Adrenal gland (tissue), 5 donors: ENCODE results near the gene GPR161.

Experiments used
- POLR2A ChIP-seq, 2 donors: fragments of 450-650 bp; IDR thresholded peaks; one replicate each; pipeline ENCODE4 v1.6.1; 2017; ENCODE audit warnings: antibody characterized with exemption in 2 of 2, mild to moderate bottlenecking in 2 of 2, moderate library complexity in 1 of 2
- TF ChIP-seq, protein P1 (sequence below), 6 experiments: fragments of 450-650 bp in 4 of 6; fragments of 200-600 bp in 2 of 6; sonication (generic) in 1 of 6; IDR thresholded peaks; 1 replicate in 5 of 6; 2 replicates in 1 of 6; pipeline versions ENCODE4 v1.5.1 to v1.8.0; 2016 to 2021; ENCODE audit warnings: antibody characterized with exemption in 6 of 6, mild to moderate bottlenecking in 2 of 6, moderate library complexity in 1 of 6
- donor health status: DM: no; HTN: no; CAD: no.

DNA sequence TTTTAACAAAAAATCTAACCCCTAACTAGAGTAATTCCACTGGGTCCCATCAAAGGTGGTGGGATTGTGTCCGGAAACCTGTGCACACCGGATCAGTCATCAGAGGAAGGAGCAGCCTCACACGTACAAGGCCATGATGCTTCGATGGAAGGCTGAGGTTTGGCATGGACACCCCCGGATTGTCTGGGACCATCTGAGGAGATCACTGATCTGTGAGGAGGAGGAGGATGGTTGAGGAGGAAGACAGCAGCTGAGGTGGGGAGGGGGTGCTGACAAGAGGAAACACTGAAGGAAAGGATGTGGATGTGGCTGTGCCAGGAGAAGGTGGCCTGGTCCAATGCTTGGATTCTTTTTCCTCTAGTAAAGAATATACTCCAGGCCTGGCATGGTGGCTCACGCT, 41.3 kb downstream of the GPR161 start:
- TF ChIP-seq, protein P1, sequence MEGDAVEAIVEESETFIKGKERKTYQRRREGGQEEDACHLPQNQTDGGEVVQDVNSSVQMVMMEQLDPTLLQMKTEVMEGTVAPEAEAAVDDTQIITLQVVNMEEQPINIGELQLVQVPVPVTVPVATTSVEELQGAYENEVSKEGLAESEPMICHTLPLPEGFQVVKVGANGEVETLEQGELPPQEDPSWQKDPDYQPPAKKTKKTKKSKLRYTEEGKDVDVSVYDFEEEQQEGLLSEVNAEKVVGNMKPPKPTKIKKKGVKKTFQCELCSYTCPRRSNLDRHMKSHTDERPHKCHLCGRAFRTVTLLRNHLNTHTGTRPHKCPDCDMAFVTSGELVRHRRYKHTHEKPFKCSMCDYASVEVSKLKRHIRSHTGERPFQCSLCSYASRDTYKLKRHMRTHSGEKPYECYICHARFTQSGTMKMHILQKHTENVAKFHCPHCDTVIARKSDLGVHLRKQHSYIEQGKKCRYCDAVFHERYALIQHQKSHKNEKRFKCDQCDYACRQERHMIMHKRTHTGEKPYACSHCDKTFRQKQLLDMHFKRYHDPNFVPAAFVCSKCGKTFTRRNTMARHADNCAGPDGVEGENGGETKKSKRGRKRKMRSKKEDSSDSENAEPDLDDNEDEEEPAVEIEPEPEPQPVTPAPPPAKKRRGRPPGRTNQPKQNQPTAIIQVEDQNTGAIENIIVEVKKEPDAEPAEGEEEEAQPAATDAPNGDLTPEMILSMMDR (IDR thresholded peaks at IDR 0.05) = no peak
- no peak for TF ChIP-seq POLR2A (IDR thresholded peaks at IDR 0.05)
